GM19035 (cell line): ENCODE data around the gene OFD1.

ENCODE experiments used
- ATAC-seq: cut with Tn5 transposase; IDR thresholded peaks from one replicate; pipeline ENCODE4 v1.9.1; 2021; ENCODE audit not compliant: unreplicated experiment

OFD1 gene, protein sequence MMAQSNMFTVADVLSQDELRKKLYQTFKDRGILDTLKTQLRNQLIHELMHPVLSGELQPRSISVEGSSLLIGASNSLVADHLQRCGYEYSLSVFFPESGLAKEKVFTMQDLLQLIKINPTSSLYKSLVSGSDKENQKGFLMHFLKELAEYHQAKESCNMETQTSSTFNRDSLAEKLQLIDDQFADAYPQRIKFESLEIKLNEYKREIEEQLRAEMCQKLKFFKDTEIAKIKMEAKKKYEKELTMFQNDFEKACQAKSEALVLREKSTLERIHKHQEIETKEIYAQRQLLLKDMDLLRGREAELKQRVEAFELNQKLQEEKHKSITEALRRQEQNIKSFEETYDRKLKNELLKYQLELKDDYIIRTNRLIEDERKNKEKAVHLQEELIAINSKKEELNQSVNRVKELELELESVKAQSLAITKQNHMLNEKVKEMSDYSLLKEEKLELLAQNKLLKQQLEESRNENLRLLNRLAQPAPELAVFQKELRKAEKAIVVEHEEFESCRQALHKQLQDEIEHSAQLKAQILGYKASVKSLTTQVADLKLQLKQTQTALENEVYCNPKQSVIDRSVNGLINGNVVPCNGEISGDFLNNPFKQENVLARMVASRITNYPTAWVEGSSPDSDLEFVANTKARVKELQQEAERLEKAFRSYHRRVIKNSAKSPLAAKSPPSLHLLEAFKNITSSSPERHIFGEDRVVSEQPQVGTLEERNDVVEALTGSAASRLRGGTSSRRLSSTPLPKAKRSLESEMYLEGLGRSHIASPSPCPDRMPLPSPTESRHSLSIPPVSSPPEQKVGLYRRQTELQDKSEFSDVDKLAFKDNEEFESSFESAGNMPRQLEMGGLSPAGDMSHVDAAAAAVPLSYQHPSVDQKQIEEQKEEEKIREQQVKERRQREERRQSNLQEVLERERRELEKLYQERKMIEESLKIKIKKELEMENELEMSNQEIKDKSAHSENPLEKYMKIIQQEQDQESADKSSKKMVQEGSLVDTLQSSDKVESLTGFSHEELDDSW

DNA sequence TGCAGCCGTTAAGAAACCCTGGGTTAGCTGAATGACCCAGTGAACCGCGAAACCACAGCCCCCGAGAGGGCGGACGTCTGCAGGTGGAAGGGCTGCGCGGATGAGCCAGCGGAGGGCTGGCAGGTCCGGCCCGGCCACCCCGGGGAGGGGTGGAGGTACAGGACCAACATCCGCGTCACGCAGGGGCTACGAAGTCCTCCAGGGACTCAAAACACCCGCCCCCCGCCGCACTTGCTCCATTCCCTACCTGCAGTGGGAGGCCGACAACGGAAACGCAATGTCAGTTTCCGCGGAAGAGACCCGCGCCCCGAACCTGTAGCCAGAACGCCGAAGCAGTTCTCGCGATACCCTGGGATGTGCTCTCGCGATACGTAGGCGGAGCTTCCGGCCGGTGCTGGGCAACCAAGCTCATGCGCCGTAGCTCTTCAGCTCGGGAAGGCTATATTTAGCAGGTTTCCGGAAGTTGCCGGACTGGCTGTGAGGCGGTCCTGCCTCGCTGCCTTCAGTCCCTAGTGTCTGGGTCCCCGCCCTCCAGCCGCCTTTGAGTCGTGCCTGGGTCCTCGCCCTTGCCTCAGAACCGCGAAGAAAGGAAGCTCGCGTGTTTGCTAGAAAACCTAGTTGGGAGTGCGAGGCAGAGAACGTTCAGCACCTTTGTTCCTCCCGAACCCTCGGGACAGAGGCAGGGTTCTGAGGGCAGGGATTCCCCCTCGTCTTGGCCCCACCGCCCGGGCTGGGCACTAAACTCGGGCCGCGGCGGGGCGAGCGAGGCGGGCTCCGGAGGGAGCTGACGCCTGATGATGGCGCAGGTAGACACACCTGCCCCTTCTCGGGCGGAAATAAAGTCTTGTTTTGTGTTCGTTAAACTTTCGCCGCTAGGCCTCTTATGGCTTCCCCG, at the start of gene OFD1, which contains the start of gene TRAPPC2:
TSS of gene OFD1 (plus strand) at position 471 of the 895 bp plus-strand sequence. CDS start at position 795, 324 bp downstream.
TSS of gene TRAPPC2 (minus strand) at position 343 of the 895 bp plus-strand sequence. CDS start 14,657 bp downstream, outside the sequence.
- peak; percentile 92 for ATAC-seq

DNA sequence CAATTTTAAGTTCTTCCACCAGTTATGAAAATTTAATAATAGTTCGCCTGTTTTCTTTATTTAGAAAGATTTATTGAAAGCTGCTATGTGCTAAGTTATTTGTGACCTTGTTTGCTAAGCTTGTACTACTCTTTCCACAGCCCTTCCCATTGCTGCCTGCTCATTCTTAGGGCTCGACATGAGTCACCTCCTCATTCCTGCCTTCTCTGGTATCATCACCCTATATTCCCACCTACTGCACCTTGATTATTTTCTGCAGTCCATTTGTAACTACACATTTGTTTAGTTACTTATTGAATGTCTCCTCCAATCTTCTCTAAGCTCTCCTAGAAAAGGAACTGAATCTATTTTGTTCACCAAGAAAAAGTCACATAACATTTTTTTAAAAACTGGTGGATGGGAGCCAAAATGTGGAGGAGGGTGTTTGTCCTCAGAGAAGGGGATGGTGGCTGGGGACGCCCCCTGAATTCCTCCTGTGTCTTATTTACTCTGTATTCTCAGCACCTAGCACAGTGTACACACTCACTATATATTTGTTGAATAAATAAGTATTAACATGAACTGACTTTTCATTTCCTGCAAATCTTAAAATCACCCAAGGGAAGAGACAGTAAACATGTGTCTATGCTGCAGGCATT, 49.3 kb upstream of the OFD1 start:
- ATAC-seq = no peak

DNA sequence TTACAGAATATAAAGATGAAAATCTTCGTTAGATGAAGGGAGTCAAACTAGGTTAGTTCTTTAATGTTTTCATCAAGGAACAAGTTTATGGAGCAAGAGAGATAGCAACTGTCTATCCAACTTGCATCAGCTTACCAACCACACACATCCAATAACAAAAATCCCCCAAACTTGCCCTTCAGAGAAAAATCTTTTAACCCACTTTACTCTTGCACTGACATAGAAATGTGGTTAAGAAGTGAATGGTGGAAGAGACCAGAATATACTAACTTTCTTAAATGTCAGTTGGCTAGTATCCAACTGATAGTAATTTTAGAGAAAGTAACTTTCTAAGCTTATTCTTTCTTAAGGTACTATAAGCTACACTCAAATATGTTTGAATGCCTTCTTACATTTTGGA, 47.3 kb upstream of the OFD1 start:
- ATAC-seq = no peak

DNA sequence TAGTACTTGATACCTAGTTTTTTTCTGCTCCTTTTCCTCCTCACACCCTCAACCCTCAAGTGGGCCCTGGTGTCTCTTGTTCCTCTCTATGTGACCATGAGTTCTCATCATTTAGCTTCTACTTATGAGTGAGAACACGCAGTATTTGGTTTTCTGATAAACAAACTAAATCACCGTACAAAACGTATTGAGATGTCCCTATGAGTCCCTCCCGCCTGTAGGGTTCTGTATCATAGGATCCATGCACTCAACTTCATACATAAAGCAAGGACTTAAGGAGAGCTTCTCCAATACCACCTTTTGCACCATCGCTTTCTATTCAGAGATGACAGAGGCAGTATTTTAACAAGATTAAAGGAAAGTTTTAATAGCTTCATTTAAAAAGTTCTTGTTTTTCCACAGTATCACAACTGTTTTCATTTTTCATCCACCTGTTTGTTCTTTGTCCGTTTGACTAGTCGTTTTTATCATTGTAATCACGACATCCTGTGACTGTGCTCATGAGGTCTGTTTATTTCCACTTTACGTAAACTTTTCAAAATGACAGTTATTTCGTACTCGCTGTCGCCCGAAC, 46.1 kb upstream of the OFD1 start:
- no peak for ATAC-seq

DNA sequence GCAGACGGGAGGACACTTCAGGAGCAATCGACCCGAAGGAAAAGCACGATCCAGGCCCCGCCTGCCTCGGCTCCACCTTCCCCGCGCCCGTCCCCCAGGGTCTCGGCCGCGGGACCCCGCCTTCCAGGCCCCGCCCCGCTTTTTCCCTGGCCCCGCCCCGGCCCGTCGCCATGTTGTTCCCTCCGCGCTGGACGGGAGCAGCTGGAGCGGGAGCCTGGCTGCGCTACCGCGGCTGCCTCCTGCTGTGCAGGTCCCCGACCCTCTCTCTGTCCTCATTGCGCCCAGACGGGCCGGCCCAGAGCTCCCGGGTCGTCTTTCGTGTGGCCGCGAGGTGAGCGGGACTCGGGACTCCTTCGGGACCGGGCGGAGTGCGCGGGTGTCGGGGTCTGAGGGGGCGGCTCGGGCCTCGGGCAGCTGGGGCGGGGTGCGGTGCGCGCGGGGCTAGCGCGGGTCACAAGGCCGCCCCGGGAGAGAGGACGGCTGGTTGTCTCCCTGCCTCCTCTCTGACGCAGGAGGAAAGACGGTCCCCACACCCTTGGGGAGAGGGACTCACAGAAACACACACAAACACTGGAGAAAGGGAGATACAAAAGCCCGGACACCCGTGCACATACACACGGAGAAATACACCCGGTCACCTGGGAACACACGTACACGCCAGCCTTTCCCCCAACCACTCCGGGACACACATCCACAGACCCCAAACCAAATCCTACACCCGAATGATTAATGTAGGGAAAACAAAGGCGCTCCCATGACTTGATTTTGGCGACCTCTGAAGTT, 45.4 kb upstream of the OFD1 start, which contains the start of gene RAB9A:
TSS of gene RAB9A (plus strand) at position 171 of the 783 bp plus-strand sequence. CDS start 19,619 bp downstream, outside the sequence.
- peak; percentile 67 for ATAC-seq

DNA sequence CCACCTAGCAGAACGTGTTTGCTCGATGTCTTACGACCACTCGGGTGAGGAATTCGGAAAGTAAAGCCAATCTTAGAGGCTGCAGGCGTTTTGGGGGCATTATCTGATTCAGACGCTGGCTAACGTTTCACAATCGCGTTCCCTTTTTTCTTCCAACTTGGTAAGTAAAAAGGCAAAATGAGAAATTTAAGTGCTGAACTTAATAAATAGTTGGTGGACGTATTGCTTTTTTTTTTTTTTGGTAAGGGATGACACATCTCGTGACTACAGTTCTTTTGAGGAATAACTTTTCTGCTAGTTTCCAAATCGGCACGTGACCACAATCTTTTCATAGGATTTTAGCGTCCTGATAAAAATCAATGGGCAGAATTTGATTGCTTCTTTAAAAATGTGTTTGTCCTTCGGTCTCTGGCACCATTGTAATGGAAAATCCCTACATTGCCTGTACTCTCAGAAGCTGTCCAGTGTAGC, 44.8 kb upstream of the OFD1 start:
- no peak for ATAC-seq

DNA sequence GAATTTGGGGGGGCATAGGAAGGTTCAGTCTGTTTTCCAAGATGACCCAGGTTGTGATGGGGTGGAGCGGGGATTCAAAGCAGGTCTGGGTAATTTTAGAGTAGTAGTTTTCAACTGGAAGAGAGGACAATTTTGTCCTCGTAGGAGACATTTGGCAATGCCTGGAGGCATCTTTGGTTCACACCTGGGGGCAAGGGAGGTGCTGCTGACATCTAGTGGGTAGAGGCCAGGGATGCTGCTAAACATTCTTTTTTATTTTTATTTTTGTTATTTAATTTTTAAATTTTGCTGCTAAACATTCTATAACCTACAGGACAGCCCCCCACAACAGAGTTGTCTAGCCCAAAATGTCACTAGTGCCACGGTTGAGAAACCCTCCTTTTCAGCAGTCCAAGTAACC, 43.7 kb upstream of the OFD1 start:
- no peak for ATAC-seq

DNA sequence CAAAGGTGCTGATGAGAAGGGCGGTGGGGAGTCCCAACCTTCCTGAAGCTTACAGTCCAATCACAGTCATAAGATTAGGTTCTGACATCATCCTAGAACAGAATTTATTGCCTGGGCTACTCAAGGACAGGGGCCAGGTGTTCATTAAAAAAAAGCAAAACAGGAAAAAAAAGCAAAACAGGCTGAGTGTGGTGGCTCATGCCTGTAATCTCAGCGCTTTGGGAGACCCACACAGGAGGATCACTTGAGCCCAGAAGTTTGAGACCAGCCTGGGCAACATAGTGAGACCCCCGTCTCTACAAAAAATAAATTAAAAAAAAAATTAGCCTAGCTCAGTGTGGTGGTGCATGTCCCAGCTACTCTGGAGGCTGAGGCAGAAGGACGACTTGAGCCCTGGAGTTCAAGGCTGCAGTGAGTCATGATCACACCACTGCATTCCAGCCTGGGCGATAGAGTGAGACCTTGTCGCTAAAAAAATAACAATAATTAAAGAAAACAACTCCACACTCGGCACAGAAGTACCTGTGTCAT, 42.6 kb upstream of the OFD1 start:
- ATAC-seq = no peak

DNA sequence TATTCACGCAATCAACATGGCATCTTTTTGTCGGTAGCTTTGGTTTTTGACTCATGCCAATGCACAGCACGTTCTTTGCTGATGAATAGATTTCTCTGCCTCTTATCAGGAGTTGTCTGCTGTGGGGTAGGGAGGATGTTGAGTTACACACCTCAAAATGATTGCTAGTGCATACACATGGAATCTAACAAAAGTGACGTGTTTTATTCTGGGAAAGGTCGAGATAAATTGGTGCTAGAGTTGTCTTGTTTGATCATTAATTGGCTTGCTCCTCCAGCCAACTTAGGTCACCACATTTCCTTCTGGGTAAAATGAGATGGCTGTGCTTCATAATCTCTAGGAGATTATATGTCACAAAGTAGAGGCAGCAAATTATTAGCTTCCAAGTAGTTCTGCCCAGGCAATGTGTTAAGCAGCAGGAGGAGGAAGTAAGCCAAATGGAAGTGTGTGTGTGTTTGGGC, 41.7 kb upstream of the OFD1 start:
- ATAC-seq = no peak

DNA sequence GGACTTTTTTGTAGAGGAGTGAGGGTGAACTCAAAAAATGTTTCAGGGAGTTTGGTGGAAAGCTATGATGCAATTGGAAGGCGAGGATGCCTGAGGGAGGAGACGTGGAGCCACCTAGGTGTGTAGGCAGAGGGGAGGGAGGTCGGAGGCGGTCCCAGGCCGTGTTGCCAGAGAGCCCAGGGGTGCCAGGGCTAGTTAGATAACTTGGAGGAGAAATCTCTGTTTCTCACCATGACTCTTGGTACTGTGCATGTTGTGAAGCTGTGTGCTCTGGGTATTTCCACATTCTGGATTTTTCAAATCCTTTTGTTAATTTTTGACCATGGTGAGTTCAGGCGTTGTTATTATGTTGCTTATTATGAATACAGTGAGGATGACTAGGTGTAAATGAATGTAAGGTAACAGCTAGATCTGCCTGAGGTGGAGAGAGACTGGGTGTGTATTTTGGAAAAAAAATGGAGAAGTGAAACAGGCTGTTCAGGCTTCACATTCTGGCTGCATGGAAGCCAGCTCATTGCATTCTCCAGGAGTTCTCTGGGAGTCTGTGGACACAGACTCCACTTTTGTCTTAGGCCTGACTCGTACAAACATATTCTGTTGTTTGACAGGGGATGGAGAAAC, 41.1 kb upstream of the OFD1 start:
- ATAC-seq = no peak

DNA sequence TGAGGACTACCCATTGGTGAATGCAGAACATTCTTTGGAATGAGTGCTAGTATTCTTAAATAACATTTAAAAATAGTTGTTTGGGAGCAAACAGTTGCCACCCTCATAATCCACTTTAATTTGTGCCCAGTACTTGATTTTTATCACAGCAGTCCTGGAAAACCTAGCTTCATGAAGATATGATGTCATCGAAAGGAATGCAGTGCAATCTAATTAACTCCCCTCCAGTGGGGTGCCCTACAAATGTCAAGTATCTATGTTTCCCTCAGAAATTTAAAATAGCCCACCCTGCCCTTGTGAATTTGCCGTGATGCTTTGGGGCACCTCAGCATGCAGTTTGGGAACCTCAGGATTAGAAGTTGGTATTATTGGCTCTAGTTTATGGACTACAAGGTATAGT, 40.2 kb upstream of the OFD1 start:
- no peak for ATAC-seq

DNA sequence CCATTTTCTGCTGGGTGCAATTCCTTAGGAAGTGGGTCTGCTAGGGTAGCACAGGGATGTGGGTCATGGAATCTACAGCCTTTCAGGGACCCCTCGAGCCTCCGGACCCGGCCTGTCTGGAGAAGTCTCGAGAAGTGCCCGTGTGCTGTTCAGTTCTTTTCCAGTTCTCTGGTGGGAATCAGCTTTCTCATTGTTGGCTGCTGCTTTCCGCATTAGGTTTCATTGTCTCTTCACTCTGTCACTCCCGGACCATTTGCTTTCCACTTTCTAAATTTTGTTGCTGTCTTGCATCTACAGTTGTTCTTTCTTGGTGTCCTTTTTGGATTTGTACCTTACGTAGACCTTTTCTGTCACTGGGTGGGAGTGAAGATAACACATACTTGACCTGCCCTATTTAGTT, 39.6 kb upstream of the OFD1 start:
- ATAC-seq = no peak

DNA sequence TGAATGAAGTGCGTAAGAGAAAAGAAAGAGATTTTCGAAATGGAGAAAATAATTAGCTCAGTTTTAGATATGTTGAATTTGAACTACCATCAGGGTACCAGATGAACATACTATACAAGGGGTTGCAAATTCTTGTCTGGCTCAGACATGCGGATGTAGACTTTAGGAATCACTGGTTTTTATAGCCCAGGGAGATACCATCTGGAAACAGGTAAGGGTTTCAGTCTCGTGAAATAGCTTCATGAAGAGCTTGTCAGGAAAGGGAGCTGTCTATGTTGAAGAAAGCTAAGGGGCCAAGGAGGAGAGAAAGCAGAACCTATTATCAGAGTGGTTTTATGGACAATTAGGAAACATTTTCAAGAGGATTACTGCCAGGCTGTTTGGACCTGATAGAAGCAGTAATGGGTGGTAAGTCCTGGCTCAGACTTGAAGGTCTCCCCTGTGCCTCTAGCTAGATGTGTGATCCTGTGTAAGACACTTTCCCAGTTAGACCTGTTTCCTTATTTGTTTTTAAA, 38.9 kb upstream of the OFD1 start:
- ATAC-seq = no peak

DNA sequence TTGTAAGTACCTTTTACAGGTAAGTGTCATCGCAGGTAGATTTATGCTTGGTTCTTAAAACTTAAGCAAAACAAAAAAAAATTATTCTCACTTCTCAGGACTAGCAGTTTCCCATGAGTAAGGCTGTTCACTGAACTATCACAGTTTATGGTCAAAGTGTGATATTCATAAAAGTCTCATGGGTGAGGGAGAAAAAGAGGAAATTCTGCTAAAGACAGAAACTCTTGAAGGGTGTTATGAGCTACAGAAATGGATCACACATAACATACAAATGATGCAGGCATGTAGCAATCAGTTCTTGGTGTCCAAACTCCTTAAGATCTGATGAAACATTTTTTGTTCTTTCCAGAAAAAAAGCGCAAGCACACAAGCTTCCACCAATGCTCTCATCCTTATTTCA, 37.1 kb upstream of the OFD1 start:
- ATAC-seq = peak; percentile 54

DNA sequence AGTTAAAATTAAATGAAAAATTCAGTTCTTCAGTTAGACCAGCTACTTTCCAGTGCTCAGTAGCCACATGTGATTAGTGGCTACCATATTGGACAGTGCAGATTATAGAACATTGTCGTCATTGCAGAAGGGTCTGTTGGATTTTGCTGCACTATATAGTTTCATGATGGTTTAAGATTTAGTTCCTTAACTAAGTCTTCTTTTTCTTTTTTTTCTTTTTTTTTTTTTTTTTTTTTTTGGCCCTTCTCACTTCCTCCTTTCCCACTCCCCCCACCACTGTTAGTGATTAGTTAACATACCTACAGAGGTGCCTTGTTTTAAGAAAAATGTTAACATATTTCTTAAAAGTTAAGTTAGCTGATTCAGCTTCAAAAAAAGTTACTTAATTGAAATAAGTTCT, 36.6 kb upstream of the OFD1 start:
- ATAC-seq = no peak

DNA sequence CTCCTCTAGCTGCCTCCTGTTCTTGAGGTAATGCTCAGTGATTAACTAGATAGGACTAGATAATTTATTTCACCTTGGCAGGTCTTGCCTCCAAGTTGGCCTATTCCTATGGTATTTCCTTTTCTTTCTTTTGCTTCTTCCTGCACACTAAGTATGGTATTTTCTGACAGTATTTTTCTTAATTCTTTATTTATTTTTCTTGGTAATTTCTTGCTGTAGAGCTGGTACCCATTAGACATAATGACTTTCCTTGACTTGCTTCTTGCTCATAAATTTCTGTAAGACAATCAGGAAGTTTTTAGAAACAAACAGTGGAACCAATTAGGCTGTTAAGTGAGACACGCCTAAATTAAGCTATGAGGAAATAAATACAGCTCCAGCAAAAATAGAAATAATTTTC, 36.1 kb upstream of the OFD1 start:
- ATAC-seq = no peak

DNA sequence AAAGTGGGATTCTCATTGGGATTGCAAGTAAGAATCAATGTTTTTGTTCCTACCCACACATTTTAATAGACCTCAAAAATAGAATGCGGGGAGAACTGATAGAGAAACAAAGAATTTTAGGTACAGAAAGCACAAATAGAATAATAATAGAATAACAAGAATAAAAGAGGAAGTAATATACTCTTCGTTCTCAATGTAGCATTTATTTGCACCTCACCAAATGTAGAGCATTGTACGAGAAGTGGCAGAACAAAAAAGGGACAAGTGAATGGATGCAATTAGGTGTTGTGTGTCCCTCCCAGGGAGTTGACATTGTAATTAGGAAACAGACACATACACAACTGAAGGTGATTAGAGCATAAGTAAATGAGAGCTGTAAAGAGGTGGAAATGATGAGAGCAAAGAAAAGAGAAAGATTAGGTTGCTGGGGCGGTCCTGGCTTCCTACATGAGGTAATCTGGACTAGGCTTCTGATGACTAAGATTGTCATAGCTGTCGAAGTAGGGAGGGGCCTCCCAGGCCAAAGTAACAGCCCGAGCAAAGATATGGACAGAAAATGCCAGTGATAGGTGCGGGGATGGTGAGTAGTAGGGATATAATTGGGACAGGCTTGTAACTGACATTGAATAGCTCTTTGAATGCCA, 35.2 kb upstream of the OFD1 start:
- ATAC-seq = peak; percentile 74
